ENCODE measurements around the gene NCOR2.

NCOR2 gene

GRCh38 chr12:124562018-124562795 is 5.2 kb downstream of the NCOR2 start:
- DNase-seq (ENCODE audit: low read depth, low spot score) = no peak
- no peak overlapping the region for H3K27ac ChIP-seq

GRCh38 chr12:124561231-124561630 is 6.2 kb downstream of the NCOR2 start:
- no peak overlapping the region for H3K27ac ChIP-seq
- DNase-seq (ENCODE audit: low read depth, low spot score) = no peak

GRCh38 chr12:124560146-124560890 is 7.1 kb downstream of the NCOR2 start:
- DNase-seq (ENCODE audit: low read depth, low spot score) = no peak
- H3K27ac ChIP-seq = no peak overlapping the region

GRCh38 chr12:124559182-124560017 is 8.0 kb downstream of the NCOR2 start:
- DNase-seq (ENCODE audit: low read depth, low spot score) = no peak
- no peak overlapping the region for H3K27ac ChIP-seq

GRCh38 chr12:124558313-124558712 is 9.1 kb downstream of the NCOR2 start:
- H3K27ac ChIP-seq = no peak overlapping the region
- DNase-seq (ENCODE audit: low read depth, low spot score) = no peak

- no peak for DNase-seq (ENCODE audit: low read depth, low spot score)
- no peak overlapping the region for H3K27ac ChIP-seq
Measured at GRCh38 chr12:124557518-124558223, 9.7 kb downstream of the NCOR2 start.

- no peak overlapping the region for H3K27ac ChIP-seq
- DNase-seq (ENCODE audit: low read depth, low spot score) = no peak
Measured at GRCh38 chr12:124556896-124557501, 10.4 kb downstream of the NCOR2 start.

GRCh38 chr12:124556074-124556466 is 11.3 kb downstream of the NCOR2 start:
- no peak for DNase-seq (ENCODE audit: low read depth, low spot score)
- no peak overlapping the region for H3K27ac ChIP-seq

- H3K27ac ChIP-seq = no peak overlapping the region
- no peak for DNase-seq (ENCODE audit: low read depth, low spot score)
Measured at GRCh38 chr12:124555168-124556073, 12.0 kb downstream of the NCOR2 start.

GRCh38 chr12:124554429-124555029 is 12.9 kb downstream of the NCOR2 start:
- DNase-seq (ENCODE audit: low read depth, low spot score) = no peak
- H3K27ac ChIP-seq = no peak overlapping the region

GRCh38 chr12:124553862-124554428 is 13.5 kb downstream of the NCOR2 start:
- DNase-seq (ENCODE audit: low read depth, low spot score) = no peak
- H3K27ac ChIP-seq = no peak overlapping the region

- peak overlapping the region; percentile 44 for H3K27ac ChIP-seq
- DNase-seq (ENCODE audit: low read depth, low spot score) = no peak
Measured at GRCh38 chr12:124551268-124552144, 15.9 kb downstream of the NCOR2 start.

- no peak for DNase-seq (ENCODE audit: low read depth, low spot score)
- peak overlapping the region; percentile 44 for H3K27ac ChIP-seq
Measured at GRCh38 chr12:124550123-124551089, 17.0 kb downstream of the NCOR2 start.

- H3K27ac ChIP-seq = no peak overlapping the region
- no peak for DNase-seq (ENCODE audit: low read depth, low spot score)
Measured at GRCh38 chr12:124549629-124550028, 17.8 kb downstream of the NCOR2 start.

- no peak overlapping the region for H3K27ac ChIP-seq
- DNase-seq (ENCODE audit: low read depth, low spot score) = no peak
Measured at GRCh38 chr12:124548854-124549378, 18.5 kb downstream of the NCOR2 start.

GRCh38 chr12:124547626-124548025 is 19.8 kb downstream of the NCOR2 start:
- H3K27ac ChIP-seq = no peak overlapping the region
- no peak for DNase-seq (ENCODE audit: low read depth, low spot score)
